Stomach (tissue), 4 donors: ENCODE data around the gene LRP4.

Experiments used
- CTCF ChIP-seq, 7 experiments: fragments of 450-650 bp in 4 of 7; fragments of 200-600 bp in 3 of 7; sonication (generic) in 3 of 7; IDR thresholded peaks; one replicate each; pipeline ENCODE4 v1.5.1; 2016 to 2019; ENCODE audit warnings: antibody characterized with exemption in 7 of 7, control low read depth in 2 of 7, mild to moderate bottlenecking in 1 of 7
- POLR2AphosphoS5 ChIP-seq, 3 donors: sonication (generic); formaldehyde crosslinking; IDR thresholded peaks; one replicate each; pipeline ENCODE4 v1.6.1; 2016; ENCODE audit warnings: antibody characterized with exemption in 3 of 3

- TF ChIP-seq POLR2AphosphoS5 (IDR thresholded peaks at IDR 0.05): no peak
- no peak for TF ChIP-seq CTCF (IDR thresholded peaks at IDR 0.05)
Measured at GRCh38 chr11:46857666-46858065, 60.7 kb downstream of the LRP4 start.
